Stomach (tissue), 19 donors: ENCODE data around the gene LYPD6. TPM values are rescaled to one million over a fixed set of nuclear protein-coding genes. Genes with fewer than 3 reads are reported as not detected.

ENCODE experiments used
- DNase-seq, 2 donors: peaks; one replicate each; pipeline versions ENCODE4 v3.0.0 to v3.0.0-alpha.2; 2013 to 2019
- H3K27ac ChIP-seq, 5 donors: fragments of 200-600 bp in 4 of 5; sonication (generic) in 4 of 5; one replicate each; pipeline ENCODE4 v1.5.1; 2013 to 2019; ENCODE audit warnings: mild to moderate bottlenecking in 1 of 5, moderate library complexity in 1 of 5
- H3K27me3 ChIP-seq, 3 donors: fragments of 200-600 bp; sonication (generic); one replicate each; pipeline ENCODE4 v1.5.1; 2017 to 2019; ENCODE audit warnings: mixed run types in 1 of 3
- H3K36me3 ChIP-seq, 4 donors: fragments of 200-600 bp; sonication (generic); 1 replicate in 3 of 4; 2 replicates in 1 of 4; pipeline ENCODE4 v1.5.1; 2016 to 2019
- H3K4me1 ChIP-seq, 4 donors: fragments of 200-600 bp; sonication (generic); one replicate each; pipeline ENCODE4 v1.5.1; 2016 to 2019
- H3K4me3 ChIP-seq, 4 donors: fragments of 200-600 bp; sonication (generic) in 3 of 4; one replicate each; pipeline ENCODE4 v1.5.1; 2016 to 2019; ENCODE audit warnings: mild to moderate bottlenecking in 1 of 4
- H3K9me3 ChIP-seq, 4 donors: fragments of 200-600 bp; sonication (generic); one replicate each; pipeline ENCODE4 v1.5.1; 2016 to 2019
- EP300 ChIP-seq: sonication (generic); formaldehyde crosslinking; IDR thresholded peaks from one replicate; pipeline ENCODE4 v1.6.1; 2017; ENCODE audit warnings: antibody characterized with exemption
- POLR2A ChIP-seq, 4 donors: fragments of 450-650 bp; IDR thresholded peaks; one replicate each; pipeline ENCODE4 v1.6.1; 2016; ENCODE audit warnings: antibody characterized with exemption in 4 of 4, control low read depth in 2 of 4, mild to moderate bottlenecking in 1 of 4, moderate library complexity in 1 of 4
- POLR2AphosphoS5 ChIP-seq, 3 donors: sonication (generic); formaldehyde crosslinking; IDR thresholded peaks; one replicate each; pipeline ENCODE4 v1.6.1; 2016; ENCODE audit warnings: antibody characterized with exemption in 3 of 3
- WGBS, 5 donors: extraction: QIAGEN DNeasy Blood & Tissue Kit in 3 of 5; methylation state at CpG; one replicate each; pipeline versions ENCODE4 v1.1.5 to v1.1.7; 2013 to 2018; 5-methylcytosine and 5-hydroxymethylcytosine counted together
- intact Hi-C: fragments of 100-400 bp; cut with DNase I; formaldehyde crosslinking; loops from one replicate; pipeline ENCODE4 v1.15.1; 2023; ENCODE audit warnings: low total_unique reads
- long read RNA-seq, 10 donors: transcript quantifications; one replicate each; lab custom pipeline, GENCODE V29; 2026
- polyA plus RNA-seq, 3 donors: library from polyadenylated mRNA; stranded (reverse); fragments of 200-250 nt; gene quantifications; one replicate each; pipeline ENCODE4 v1.2.3, GENCODE V29; 2013
- total RNA-seq, 5 donors: library from RNA; depleted of rRNA; stranded (reverse); fragments of >200 nt; gene quantifications; one replicate each; pipeline versions ENCODE4 v1.1.0 to v1.2.3, GENCODE V29; 2014 to 2016
- TF ChIP-seq, protein P1 (sequence below), 7 experiments: fragments of 450-650 bp in 4 of 7; fragments of 200-600 bp in 3 of 7; sonication (generic) in 3 of 7; IDR thresholded peaks; one replicate each; pipeline ENCODE4 v1.5.1; 2016 to 2019; ENCODE audit warnings: antibody characterized with exemption in 7 of 7, control low read depth in 2 of 7, mild to moderate bottlenecking in 1 of 7
- donor health status: healthy with polysubstance abuse.
- donor health status: Bipolar disorder and iron deficiency.
- donor health status: healthy.

Gene LYPD6
- 1 to 10 TPM in 2 of 5 donors, under 1 TPM in 1, not detected in 2; 0.45 to 9.7 (median 8.1) TPM for total RNA-seq
- 1 to 10 TPM in 2 of 3 donors, under 1 TPM in 1; 0.80 to 3.5 (median 1.6) TPM for polyA plus RNA-seq
- long read RNA-seq, donor 1, full-length matches to known transcripts = 2 of 2 reads
- long read RNA-seq, donor 1, partial matches to known transcripts = 0 of 2 reads
- long read RNA-seq, donor 1, other reads (novel, unspliced or antisense) = 0 of 2 reads
- long read RNA-seq, donor 2, full-length matches to known transcripts = 1 of 1 reads
- long read RNA-seq, donor 2, partial matches to known transcripts = 0 of 1 reads
- long read RNA-seq, donor 2, other reads (novel, unspliced or antisense) = 0 of 1 reads
- long read RNA-seq, donor 3, full-length matches to known transcripts = 3 of 3 reads
- long read RNA-seq, donor 3, partial matches to known transcripts = 0 of 3 reads
- long read RNA-seq, donor 3, other reads (novel, unspliced or antisense) = 0 of 3 reads
- long read RNA-seq, donor 4 = 0 reads
- long read RNA-seq, donor 5, full-length matches to known transcripts = 6 of 6 reads
- long read RNA-seq, donor 5, partial matches to known transcripts = 0 of 6 reads
- long read RNA-seq, donor 5, other reads (novel, unspliced or antisense) = 0 of 6 reads
- long read RNA-seq, donor 6 = 0 reads
- long read RNA-seq, donor 7 = 0 reads
- long read RNA-seq, donor 8 = 0 reads
- long read RNA-seq, donor 9, full-length matches to known transcripts = 3 of 3 reads
- long read RNA-seq, donor 9, partial matches to known transcripts = 0 of 3 reads
- long read RNA-seq, donor 9, other reads (novel, unspliced or antisense) = 0 of 3 reads
- long read RNA-seq, donor 10 = 0 reads

DNA sequence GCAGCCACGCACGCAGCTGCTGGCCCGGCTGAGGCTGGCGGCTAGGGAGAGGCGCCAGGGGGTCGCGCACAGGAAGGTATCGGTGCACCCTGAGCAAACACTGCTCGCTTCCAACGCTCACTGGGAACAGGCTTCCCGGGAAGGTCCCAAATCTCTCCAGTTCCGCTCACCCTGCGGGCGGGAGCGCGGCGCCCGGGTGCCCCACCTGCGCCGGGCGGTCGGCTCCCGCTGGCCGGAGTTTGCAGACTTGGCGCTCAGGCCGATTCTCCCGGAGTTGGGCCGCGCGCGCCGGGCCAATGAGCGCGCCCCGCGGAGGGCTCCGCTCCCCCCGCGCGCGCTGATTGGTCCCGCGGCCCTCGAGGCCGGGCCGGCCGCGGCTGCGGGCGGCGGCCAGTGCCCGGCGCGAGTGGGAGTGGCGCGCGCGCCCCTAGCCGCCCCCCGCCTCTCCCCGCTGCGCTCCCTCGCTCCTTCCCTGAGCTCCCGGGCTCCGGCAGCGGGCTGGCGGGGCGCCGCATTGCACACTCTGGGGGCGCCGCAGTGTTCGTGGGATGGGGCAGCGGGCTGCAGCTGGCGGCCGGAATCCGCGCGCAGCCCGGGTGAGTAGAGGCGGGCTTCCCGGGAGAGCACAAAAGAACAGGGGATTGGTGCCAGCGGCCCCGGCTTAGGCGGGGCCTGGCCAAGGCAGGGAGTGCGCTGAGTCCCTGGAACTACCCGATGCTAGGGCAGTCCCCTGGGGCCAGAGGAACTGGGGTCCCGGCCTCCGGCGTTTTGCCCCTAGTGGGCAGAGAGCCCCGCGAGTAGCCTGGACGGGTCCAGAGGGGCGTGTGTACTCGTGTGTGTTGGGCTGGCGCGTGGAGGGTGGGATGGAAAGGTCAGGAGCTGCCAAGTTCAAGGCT, at the start of gene LYPD6:
TSS of gene LYPD6 (plus strand) at position 461 of the 896 bp plus-strand sequence. CDS start 107,122 bp downstream, outside the sequence.
- 0 to 3% (median 2%) methylated on average over 36 to 96 of the region's 96 CpGs for WGBS, 5 donors
- peak within 1 kb of the TSS; percentile 65 to 80 (median 69) for H3K4me3 ChIP-seq
- H3K27me3 ChIP-seq = peaks cover 0 to 33% (median 5%) of the 10 kb centered on the region in 3 donors
- peak in 1 of 3 donors; percentile 35 for TF ChIP-seq POLR2AphosphoS5 (IDR thresholded peaks at IDR 0.05)
- no peak for TF ChIP-seq POLR2A (IDR thresholded peaks at IDR 0.05)
- H3K36me3 ChIP-seq = no peaks in the 10 kb centered on the region
- intact Hi-C loops = no loop called here
- peak within 1 kb of the TSS; percentile 70 to 86 (median 83) for H3K27ac ChIP-seq
- H3K9me3 ChIP-seq = no peaks in the 10 kb centered on the region
- peaks cover 7 to 24% (median 16%) of the 10 kb centered on the region in 4 donors for H3K4me1 ChIP-seq
- peak; percentile 84 to 94 for DNase-seq

DNA sequence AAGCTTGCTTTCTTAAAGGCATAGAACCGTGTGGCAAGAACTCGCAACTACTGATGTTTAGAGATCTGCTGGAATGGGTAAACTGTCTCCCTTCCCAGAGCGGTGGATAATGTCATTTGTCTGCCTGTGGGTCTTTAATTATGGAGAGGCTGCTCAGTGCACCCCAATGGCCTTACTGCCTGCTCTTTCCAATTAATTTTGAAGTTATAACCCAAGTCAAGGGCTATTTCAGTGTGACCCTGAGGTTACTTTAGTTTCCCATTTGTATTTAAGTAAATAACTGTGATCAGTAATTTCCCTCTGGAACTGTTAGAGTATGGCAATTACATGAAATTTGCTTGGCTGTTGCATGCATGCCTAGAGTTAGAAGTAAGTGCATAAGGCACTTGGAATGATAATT, 48.9 kb upstream of the LYPD6 start:
- H3K36me3 ChIP-seq = no peaks in the 10 kb centered on the region
- H3K9me3 ChIP-seq = no peaks in the 10 kb centered on the region
- WGBS, 5 donors = 77 to 89% (median 85%) methylated on average over 3 of the region's 3 CpGs
- no peaks in the 10 kb centered on the region for H3K4me1 ChIP-seq
- DNase-seq = no peak
- H3K27ac ChIP-seq = no peak overlapping the region
- no peak for TF ChIP-seq POLR2A (IDR thresholded peaks at IDR 0.05)
- TF ChIP-seq POLR2AphosphoS5 (IDR thresholded peaks at IDR 0.05) = no peak
- TF ChIP-seq, protein P1, sequence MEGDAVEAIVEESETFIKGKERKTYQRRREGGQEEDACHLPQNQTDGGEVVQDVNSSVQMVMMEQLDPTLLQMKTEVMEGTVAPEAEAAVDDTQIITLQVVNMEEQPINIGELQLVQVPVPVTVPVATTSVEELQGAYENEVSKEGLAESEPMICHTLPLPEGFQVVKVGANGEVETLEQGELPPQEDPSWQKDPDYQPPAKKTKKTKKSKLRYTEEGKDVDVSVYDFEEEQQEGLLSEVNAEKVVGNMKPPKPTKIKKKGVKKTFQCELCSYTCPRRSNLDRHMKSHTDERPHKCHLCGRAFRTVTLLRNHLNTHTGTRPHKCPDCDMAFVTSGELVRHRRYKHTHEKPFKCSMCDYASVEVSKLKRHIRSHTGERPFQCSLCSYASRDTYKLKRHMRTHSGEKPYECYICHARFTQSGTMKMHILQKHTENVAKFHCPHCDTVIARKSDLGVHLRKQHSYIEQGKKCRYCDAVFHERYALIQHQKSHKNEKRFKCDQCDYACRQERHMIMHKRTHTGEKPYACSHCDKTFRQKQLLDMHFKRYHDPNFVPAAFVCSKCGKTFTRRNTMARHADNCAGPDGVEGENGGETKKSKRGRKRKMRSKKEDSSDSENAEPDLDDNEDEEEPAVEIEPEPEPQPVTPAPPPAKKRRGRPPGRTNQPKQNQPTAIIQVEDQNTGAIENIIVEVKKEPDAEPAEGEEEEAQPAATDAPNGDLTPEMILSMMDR (IDR thresholded peaks at IDR 0.05) = no peak
- no peak for TF ChIP-seq EP300
- H3K27me3 ChIP-seq = no peaks in the 10 kb centered on the region
- intact Hi-C loops = no loop called here
- no peak overlapping the region for H3K4me3 ChIP-seq

DNA sequence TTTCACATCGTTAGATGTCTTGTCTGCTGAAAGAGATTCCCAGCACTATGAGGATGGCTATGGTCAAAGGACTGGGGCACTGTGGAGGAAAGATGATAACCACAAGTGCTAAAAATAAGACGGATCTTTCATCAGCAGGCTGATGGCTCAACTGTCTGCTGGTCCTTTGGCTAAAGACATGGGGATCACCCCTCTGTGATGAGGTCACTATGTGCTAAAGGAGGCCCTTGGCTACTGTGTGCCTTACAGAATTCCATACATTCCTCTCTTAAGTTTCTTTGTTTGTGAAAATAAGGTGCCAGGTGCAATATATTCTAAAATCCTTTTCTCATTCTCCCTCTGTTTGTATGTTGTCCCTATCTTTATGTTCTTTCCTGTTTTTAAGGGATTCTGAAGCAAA, 39.7 kb upstream of the LYPD6 start:
- Histone ChIP-seq H3K4me1 (no peaks in the 10 kb centered on the region), H3K27me3 (no peaks in the 10 kb centered on the region), H3K27ac (no peak overlapping the region), H3K36me3 (no peaks in the 10 kb centered on the region), H3K9me3 (no peaks in the 10 kb centered on the region), H3K4me3 (no peak overlapping the region)
- no peak for TF ChIP-seq POLR2A (IDR thresholded peaks at IDR 0.05)
- no peak for TF ChIP-seq POLR2AphosphoS5 (IDR thresholded peaks at IDR 0.05)
- TF ChIP-seq EP300 = no peak
- TF ChIP-seq, protein P1 (IDR thresholded peaks at IDR 0.05) = no peak
- intact Hi-C loops = no loop called here
- WGBS, 5 donors = 73 to 88% (median 86%) methylated on average over 2 of the region's 2 CpGs
- no peak for DNase-seq

DNA sequence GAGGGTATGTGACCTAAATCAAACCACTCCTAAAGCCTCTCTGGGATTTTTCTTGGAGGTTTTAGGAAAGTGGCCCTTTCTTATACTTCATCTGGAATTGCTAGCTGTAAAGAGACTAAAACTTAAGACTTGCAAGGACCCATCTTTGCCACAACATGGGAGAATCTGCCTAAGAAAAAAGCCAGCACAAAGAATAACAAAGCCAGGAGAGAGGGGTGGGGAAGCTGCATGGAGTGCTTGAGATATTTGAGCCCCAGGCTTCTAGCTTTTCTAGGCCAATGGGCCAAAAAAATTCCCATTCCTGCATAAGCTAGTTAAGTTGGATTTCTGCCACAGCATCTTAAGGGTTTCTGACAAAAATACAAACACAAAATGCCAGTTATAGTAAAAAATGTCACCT, 38.5 kb upstream of the LYPD6 start:
- Histone ChIP-seq H3K9me3 (no peaks in the 10 kb centered on the region), H3K4me3 (no peak overlapping the region), H3K36me3 (no peaks in the 10 kb centered on the region), H3K27me3 (no peaks in the 10 kb centered on the region), H3K27ac (no peak overlapping the region), H3K4me1 (no peaks in the 10 kb centered on the region)
- no peak for DNase-seq
- intact Hi-C loops = no loop called here
- TF ChIP-seq POLR2A (IDR thresholded peaks at IDR 0.05) (no peak), POLR2AphosphoS5 (IDR thresholded peaks at IDR 0.05) (no peak), EP300 (no peak)
- TF ChIP-seq, protein P1 (IDR thresholded peaks at IDR 0.05) = no peak
